ENCODE results near the gene MLPH. TPM values are rescaled to one million over a fixed set of nuclear protein-coding genes. Genes with fewer than 3 reads are reported as not detected.
A peak's percentile ranks its signal among the peaks of the same experiment; 100 is the strongest.

Gene MLPH
- total RNA-seq, 1 donor from 2014 or later: not detected

DNA sequence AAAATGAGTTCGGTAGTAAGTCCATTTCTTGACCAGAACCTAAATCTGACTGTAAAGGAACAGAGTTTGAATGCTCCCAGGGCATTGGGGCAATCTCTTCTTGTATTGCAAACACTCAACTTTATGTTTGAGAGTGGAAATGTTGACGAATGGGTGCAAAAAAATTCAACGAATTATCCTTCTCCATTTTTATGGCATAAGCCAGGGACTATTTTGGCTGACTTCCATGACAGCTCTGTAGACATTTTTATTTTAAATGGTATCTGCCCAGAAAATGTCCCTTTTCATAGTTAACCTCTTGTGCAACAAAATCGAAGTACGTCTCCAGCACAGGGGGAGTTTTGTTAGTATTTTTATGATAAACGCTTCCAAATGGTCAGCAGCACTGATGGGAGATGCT lies 3.7 kb downstream of the MLPH start:
- no peak overlapping the region for H3K27ac Mint-ChIP-seq (ENCODE audit: unreplicated experiment)
- TF ChIP-seq, protein P1, sequence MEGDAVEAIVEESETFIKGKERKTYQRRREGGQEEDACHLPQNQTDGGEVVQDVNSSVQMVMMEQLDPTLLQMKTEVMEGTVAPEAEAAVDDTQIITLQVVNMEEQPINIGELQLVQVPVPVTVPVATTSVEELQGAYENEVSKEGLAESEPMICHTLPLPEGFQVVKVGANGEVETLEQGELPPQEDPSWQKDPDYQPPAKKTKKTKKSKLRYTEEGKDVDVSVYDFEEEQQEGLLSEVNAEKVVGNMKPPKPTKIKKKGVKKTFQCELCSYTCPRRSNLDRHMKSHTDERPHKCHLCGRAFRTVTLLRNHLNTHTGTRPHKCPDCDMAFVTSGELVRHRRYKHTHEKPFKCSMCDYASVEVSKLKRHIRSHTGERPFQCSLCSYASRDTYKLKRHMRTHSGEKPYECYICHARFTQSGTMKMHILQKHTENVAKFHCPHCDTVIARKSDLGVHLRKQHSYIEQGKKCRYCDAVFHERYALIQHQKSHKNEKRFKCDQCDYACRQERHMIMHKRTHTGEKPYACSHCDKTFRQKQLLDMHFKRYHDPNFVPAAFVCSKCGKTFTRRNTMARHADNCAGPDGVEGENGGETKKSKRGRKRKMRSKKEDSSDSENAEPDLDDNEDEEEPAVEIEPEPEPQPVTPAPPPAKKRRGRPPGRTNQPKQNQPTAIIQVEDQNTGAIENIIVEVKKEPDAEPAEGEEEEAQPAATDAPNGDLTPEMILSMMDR (conservative IDR thresholded peaks at IDR 0.05): no peak
- no peak overlapping the region for H3K4me3 Mint-ChIP-seq
- no peaks in the 10 kb centered on the region for H3K4me1 Mint-ChIP-seq
- peaks cover 11% of the 10 kb centered on the region for H3K36me3 Mint-ChIP-seq (ENCODE audit: low read depth)
- DNase-seq (ENCODE audit: low read depth, low spot score): no peak
- peaks cover 8% of the 10 kb centered on the region for H3K9me3 Mint-ChIP-seq
- H3K27me3 Mint-ChIP-seq (ENCODE audit: low read depth): peaks cover 61% of the 10 kb centered on the region

DNA sequence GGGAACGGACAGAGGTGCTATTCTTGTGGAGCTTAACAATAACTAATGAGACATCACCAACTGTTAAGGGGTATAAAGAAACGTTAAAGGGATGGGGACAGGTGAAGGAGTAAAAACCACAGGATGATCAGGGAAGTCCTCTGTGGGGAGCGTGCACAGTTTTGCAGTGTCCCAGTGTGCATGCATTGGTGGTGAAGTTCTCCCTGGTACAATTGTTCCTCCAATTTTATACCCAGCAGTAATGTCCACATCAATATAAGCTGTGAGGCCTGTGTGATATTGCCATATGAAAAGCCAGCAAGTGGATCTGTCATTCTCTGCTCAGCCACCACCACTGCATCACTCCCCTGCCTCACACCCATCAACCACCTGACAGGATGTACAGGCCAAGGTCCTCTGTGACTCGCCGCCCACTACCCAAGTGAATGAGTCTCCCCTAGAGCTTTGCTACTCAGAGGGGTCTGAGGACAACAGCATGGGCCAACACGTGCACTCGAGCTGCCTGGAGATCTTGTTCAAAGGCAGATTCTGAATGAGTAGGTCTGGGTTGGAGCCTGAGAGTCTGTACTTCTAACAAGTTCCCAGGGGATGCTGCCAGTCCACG lies 4.6 kb downstream of the MLPH start:
- DNase-seq (ENCODE audit: low read depth, low spot score): no peak
- Mint-ChIP-seq H3K36me3 (ENCODE audit: low read depth) (peaks cover 11% of the 10 kb centered on the region), H3K9me3 (peaks cover 8% of the 10 kb centered on the region), H3K4me3 (no peak overlapping the region), H3K27ac (ENCODE audit: unreplicated experiment) (no peak overlapping the region), H3K4me1 (peaks cover 3% of the 10 kb centered on the region), H3K27me3 (ENCODE audit: low read depth) (peaks cover 54% of the 10 kb centered on the region)
- TF ChIP-seq, protein P1 (conservative IDR thresholded peaks at IDR 0.05): no peak

DNA sequence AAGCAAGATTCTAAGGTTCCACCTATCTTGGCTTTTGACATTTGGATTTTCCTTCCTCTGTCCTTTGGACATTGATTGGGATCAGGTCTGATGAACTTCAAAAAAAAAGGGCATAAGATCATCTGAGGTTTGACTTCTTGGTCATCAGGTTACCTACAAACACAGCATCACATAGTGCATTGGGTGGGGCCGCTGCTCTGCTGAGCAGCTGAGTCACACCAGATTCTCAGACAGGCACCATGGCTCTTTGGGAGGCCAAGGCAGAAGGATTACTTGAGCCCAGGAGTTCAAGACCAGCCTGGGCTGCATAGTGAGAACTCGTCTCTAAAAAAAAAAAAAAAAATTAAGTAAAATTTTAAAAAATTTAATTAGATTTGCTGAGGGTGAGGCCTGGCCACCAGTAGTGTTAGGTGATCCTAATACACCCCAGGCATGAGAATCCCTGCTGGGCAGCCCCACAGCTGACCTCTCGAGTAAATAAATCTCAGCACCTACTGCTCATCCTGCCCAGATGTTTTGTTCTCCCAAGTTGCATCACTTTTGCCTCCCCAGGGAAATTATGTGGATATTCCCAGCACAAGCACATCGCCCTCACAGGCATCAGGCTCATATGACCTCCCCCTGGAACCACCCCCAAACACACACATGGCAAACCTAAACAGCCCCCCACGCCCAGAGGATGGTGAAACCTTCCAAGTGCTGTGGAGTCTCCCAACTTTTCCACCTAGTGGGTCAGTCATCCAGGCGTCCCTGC lies 5.3 kb downstream of the MLPH start:
- TF ChIP-seq, protein P1 (conservative IDR thresholded peaks at IDR 0.05): no peak
- DNase-seq (ENCODE audit: low read depth, low spot score): no peak
- Mint-ChIP-seq H3K9me3 (peaks cover 8% of the 10 kb centered on the region), H3K27me3 (ENCODE audit: low read depth) (peaks cover 48% of the 10 kb centered on the region), H3K36me3 (ENCODE audit: low read depth) (peaks cover 11% of the 10 kb centered on the region), H3K4me3 (no peak overlapping the region), H3K27ac (ENCODE audit: unreplicated experiment) (no peak overlapping the region), H3K4me1 (peaks cover 5% of the 10 kb centered on the region)

DNA sequence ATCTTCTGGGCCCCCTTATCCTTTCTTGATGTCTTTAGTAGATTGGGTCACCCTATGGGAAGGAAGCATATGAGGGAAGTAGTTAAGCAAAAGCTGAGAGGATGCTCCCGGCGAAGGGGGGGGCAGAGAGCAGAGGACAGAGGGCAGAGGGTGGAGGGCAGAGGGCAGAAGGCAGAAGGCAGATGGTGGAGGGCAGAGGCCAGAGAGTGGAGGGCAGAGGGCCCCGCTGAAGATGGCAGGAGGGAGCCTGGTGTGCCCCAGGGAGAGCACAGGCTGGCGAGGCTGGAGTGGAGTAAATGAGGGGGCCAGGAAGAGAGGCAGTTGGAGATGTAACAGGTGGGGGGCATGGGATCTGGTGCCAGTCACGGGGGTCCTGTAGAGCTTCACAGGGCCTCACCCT lies 7.0 kb downstream of the MLPH start:
- no peak for DNase-seq (ENCODE audit: low read depth, low spot score)
- Mint-ChIP-seq H3K36me3 (ENCODE audit: low read depth) (peaks cover 11% of the 10 kb centered on the region), H3K27ac (ENCODE audit: unreplicated experiment) (no peak overlapping the region), H3K27me3 (ENCODE audit: low read depth) (peaks cover 31% of the 10 kb centered on the region), H3K9me3 (peaks cover 8% of the 10 kb centered on the region), H3K4me3 (no peak overlapping the region), H3K4me1 (peaks cover 5% of the 10 kb centered on the region)
- TF ChIP-seq, protein P1 (conservative IDR thresholded peaks at IDR 0.05): no peak

DNA sequence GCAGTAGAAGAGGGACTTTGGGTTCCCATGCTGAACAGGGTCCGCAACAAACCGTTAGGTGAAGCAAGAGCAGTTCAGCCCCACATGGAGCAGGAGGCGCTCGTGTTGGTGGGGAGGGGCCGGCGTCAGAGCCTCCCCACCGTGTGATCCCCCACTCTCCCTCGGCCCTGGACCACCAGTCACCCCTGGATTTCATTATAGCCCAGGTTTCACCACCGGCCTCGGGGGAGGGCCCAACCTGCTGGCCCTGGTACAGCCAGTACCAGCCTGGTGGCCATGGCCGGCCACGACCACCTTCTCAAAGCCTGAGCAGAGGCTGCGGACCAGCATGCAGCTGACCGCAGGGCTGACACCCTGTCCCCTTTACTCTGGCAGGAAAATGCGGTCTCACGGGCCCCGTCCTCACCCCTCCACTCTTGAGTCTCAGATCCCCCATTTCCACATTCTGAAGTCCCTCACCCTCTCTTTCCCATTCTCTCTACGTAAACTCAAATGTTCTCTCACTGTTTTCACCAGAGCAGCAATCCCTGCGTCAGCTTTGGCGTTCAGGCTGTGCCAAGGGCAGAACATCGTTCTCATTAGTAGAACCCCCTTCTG lies 8.6 kb downstream of the MLPH start:
- Mint-ChIP-seq H3K4me3 (no peak overlapping the region), H3K9me3 (peaks cover 8% of the 10 kb centered on the region), H3K36me3 (ENCODE audit: low read depth) (peaks cover 11% of the 10 kb centered on the region), H3K4me1 (peaks cover 5% of the 10 kb centered on the region), H3K27ac (ENCODE audit: unreplicated experiment) (peak overlapping the region; percentile 46), H3K27me3 (ENCODE audit: low read depth) (peaks cover 17% of the 10 kb centered on the region)
- TF ChIP-seq, protein P1 (conservative IDR thresholded peaks at IDR 0.05): no peak
- DNase-seq (ENCODE audit: low read depth, low spot score): no peak
